HEK293 (cell line): ENCODE results near the gene AGO1.

Source experiments
- CTCF ChIA-PET: fragments of 350-600 bp; formaldehyde crosslinking; extraction: SDS; loops from one replicate; lab custom pipeline; 2021; ENCODE audit warnings: antibody characterized with exemption; lab: Yijun Ruan, JAX
- POLR2A ChIA-PET: fragments of 300-600 bp; formaldehyde crosslinking; extraction: SDS; loops from one replicate; lab custom pipeline; 2020; ENCODE audit warnings: antibody characterized with exemption, inconsistent platforms; lab: Yijun Ruan, JAX
- H3K27ac ChIP-seq: fragments of 200-500 bp; sonication (Bioruptor generic); 2 replicates; pipeline ENCODE4 v1.5.1; 2014; ENCODE audit warnings: low read depth, low read length, control low read depth, inconsistent platforms; ENCODE audit errors: extremely low read depth
- H3K36me3 ChIP-seq, 2 experiments: fragments of 200-500 bp in 1 of 2; sonication (Bioruptor generic) in 1 of 2; 1 replicate in 1 of 2; 2 replicates in 1 of 2; pipeline ENCODE4 v1.5.1; 2014 to 2017; ENCODE audit warnings: inconsistent platforms in 2 of 2, low read length in 2 of 2; ENCODE audit not compliant: control insufficient read depth in 2 of 2, insufficient read depth in 1 of 2
- H3K4me1 ChIP-seq: fragments of 200-500 bp; sonication (Bioruptor generic); 2 replicates; pipeline ENCODE4 v1.5.1; 2014; ENCODE audit warnings: mild to moderate bottlenecking, low read length, inconsistent platforms; ENCODE audit not compliant: control insufficient read depth, insufficient read depth
- H3K4me3 ChIP-seq: 2 replicates; pipeline ENCODE4 v1.5.1; 2011; ENCODE audit warnings: low read depth, mild to moderate bottlenecking, control low read depth, low read length, moderate library complexity
- H3K9me3 ChIP-seq: fragments of 200-500 bp; sonication (Bioruptor generic); 2 replicates; pipeline ENCODE4 v1.5.1; 2014; ENCODE audit warnings: low read depth, low read length, inconsistent platforms; ENCODE audit not compliant: control insufficient read depth, insufficient read depth
- GFI1B ChIP-seq: fragments of 450-650 bp; formaldehyde crosslinking; IDR thresholded peaks from 2 replicates; pipeline ENCODE4 v1.5.1; 2016; ENCODE audit warnings: missing biosample characterization, missing genetic modification characterization
- HIC1 ChIP-seq: fragments of 450-650 bp; formaldehyde crosslinking; IDR thresholded peaks from 2 replicates; pipeline ENCODE4 v1.5.1; 2016; ENCODE audit warnings: missing biosample characterization, missing genetic modification characterization
- PRDM1 ChIP-seq: fragments of 450-650 bp; formaldehyde crosslinking; IDR thresholded peaks from 2 replicates; pipeline ENCODE4; 2016; ENCODE audit warnings: missing biosample characterization, missing genetic modification characterization
- TSHZ1 ChIP-seq: fragments of 450-650 bp; formaldehyde crosslinking; IDR thresholded peaks from 2 replicates; pipeline ENCODE4 v1.5.1; 2016; ENCODE audit warnings: missing biosample characterization, missing genetic modification characterization, borderline replicate concordance
- ZBTB21 ChIP-seq: fragments of 450-650 bp; formaldehyde crosslinking; IDR thresholded peaks from 2 replicates; pipeline ENCODE4 v1.5.1; 2017; ENCODE audit warnings: missing biosample characterization, missing genetic modification characterization
- ZBTB8A ChIP-seq: fragments of 450-650 bp; formaldehyde crosslinking; IDR thresholded peaks from 2 replicates; pipeline ENCODE4 v1.5.1; 2016; ENCODE audit warnings: missing biosample characterization, missing genetic modification characterization
- ZFHX2 ChIP-seq: fragments of 450-650 bp; formaldehyde crosslinking; conservative IDR thresholded peaks from 2 replicates; pipeline ENCODE4 v1.5.1; 2016; ENCODE audit warnings: missing biosample characterization, missing genetic modification characterization
- ZNF155 ChIP-seq: fragments of 450-650 bp; formaldehyde crosslinking; IDR thresholded peaks from 2 replicates; pipeline ENCODE4 v1.5.1; 2016; ENCODE audit warnings: missing biosample characterization, missing genetic modification characterization
- ZNF175 ChIP-seq: fragments of 450-650 bp; formaldehyde crosslinking; IDR thresholded peaks from 2 replicates; pipeline ENCODE4 v1.5.1; 2016; ENCODE audit warnings: missing biosample characterization, missing genetic modification characterization
- ZNF18 ChIP-seq: fragments of 450-650 bp; formaldehyde crosslinking; IDR thresholded peaks from 2 replicates; pipeline ENCODE4 v1.5.1; 2016; ENCODE audit warnings: missing biosample characterization, missing genetic modification characterization
- ZNF2 ChIP-seq: fragments of 450-650 bp; formaldehyde crosslinking; IDR thresholded peaks from 2 replicates; pipeline ENCODE4 v1.5.1; 2016; ENCODE audit warnings: missing biosample characterization, missing genetic modification characterization
- ZNF24 ChIP-seq: fragments of 450-650 bp; formaldehyde crosslinking; IDR thresholded peaks from 2 replicates; pipeline ENCODE4 v1.5.1; 2016; ENCODE audit warnings: missing biosample characterization, missing genetic modification characterization
- ZNF280D ChIP-seq: fragments of 450-650 bp; formaldehyde crosslinking; IDR thresholded peaks from 2 replicates; pipeline ENCODE4 v1.5.1; 2016; ENCODE audit warnings: missing biosample characterization, missing genetic modification characterization
- ZNF292 ChIP-seq: fragments of 450-650 bp; formaldehyde crosslinking; IDR thresholded peaks from 2 replicates; pipeline ENCODE4 v1.5.1; 2016; ENCODE audit warnings: low read depth, missing biosample characterization, missing genetic modification characterization, borderline replicate concordance
- ZNF335 ChIP-seq: fragments of 450-650 bp; formaldehyde crosslinking; conservative IDR thresholded peaks from 2 replicates; pipeline ENCODE4 v1.5.1; 2016; ENCODE audit warnings: missing biosample characterization, missing genetic modification characterization
- ZNF404 ChIP-seq: fragments of 450-650 bp; formaldehyde crosslinking; IDR thresholded peaks from 2 replicates; pipeline ENCODE4 v1.5.1; 2017; ENCODE audit warnings: missing biosample characterization, missing genetic modification characterization
- ZNF426 ChIP-seq: fragments of 450-650 bp; formaldehyde crosslinking; IDR thresholded peaks from 2 replicates; pipeline ENCODE4 v1.5.1; 2017; ENCODE audit warnings: missing biosample characterization, missing genetic modification characterization, mild to moderate bottlenecking, inconsistent platforms, moderate library complexity
- ZNF600 ChIP-seq: fragments of 450-650 bp; formaldehyde crosslinking; IDR thresholded peaks from 2 replicates; pipeline ENCODE4 v1.5.1; 2016; ENCODE audit warnings: missing biosample characterization, missing genetic modification characterization
- ZNF792 ChIP-seq: fragments of 450-650 bp; formaldehyde crosslinking; IDR thresholded peaks from 2 replicates; pipeline ENCODE4 v1.5.1; 2016; ENCODE audit warnings: missing biosample characterization, missing genetic modification characterization
- TF ChIP-seq, protein P1 (sequence below): IDR thresholded peaks from 2 replicates; pipeline ENCODE4 v1.6.1; 2011; ENCODE audit warnings: mild to moderate bottlenecking, low read depth, low read length, borderline replicate concordance
- TF ChIP-seq, protein P2 (sequence below): fragments of 450-650 bp; formaldehyde crosslinking; IDR thresholded peaks from 2 replicates; pipeline ENCODE4 v1.5.1; 2016; ENCODE audit warnings: missing biosample characterization, missing genetic modification characterization

Gene AGO1

GRCh38 chr1:35927472-35927871 lies 44.5 kb downstream of the AGO1 start (continued):
- TF ChIP-seq, protein P1, sequence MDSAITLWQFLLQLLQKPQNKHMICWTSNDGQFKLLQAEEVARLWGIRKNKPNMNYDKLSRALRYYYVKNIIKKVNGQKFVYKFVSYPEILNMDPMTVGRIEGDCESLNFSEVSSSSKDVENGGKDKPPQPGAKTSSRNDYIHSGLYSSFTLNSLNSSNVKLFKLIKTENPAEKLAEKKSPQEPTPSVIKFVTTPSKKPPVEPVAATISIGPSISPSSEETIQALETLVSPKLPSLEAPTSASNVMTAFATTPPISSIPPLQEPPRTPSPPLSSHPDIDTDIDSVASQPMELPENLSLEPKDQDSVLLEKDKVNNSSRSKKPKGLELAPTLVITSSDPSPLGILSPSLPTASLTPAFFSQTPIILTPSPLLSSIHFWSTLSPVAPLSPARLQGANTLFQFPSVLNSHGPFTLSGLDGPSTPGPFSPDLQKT, result no peak
- TF ChIP-seq GFI1B (tag by site-specific recombination) (no peak), TSHZ1 (tag by site-specific recombination) (no peak)

- POLR2A ChIA-PET, result interaction anchor here (0.6 to 2.3 kb wide), 4 partner anchors 8 to 179 kb away, joined by 3 to 13 read pairs (median 4); partner anchors contain the start of gene AGO1
- no peak for TF ChIP-seq ZNF175
- TF ChIP-seq ZNF280D (tag by site-specific recombination), result no peak
- 0 out of 2 replicates have a peak, but pooled peaks have one; percentile 48 for TF ChIP-seq ZNF2 (tag by site-specific recombination)
- TF ChIP-seq PRDM1 (tag by site-specific recombination), result peak; percentile 28; the same call in 1 of the 2 replicates
- TF ChIP-seq ZNF792, result no peak
- no peak for TF ChIP-seq ZNF155 (tag by site-specific recombination)
- no peak for TF ChIP-seq ZNF426 (tag by site-specific recombination)
- peak; percentile 53 for TF ChIP-seq ZBTB8A (tag by site-specific recombination)
- peak; percentile 61; the same call in 1 of the 2 replicates for TF ChIP-seq ZNF600 (tag by site-specific recombination)
- no peak for TF ChIP-seq ZNF18 (tag by site-specific recombination)
- TF ChIP-seq ZNF335 (tag by site-specific recombination), result peak; percentile 98
- no peak for TF ChIP-seq ZNF404 (tag by site-specific recombination)
- TF ChIP-seq, protein P2, sequence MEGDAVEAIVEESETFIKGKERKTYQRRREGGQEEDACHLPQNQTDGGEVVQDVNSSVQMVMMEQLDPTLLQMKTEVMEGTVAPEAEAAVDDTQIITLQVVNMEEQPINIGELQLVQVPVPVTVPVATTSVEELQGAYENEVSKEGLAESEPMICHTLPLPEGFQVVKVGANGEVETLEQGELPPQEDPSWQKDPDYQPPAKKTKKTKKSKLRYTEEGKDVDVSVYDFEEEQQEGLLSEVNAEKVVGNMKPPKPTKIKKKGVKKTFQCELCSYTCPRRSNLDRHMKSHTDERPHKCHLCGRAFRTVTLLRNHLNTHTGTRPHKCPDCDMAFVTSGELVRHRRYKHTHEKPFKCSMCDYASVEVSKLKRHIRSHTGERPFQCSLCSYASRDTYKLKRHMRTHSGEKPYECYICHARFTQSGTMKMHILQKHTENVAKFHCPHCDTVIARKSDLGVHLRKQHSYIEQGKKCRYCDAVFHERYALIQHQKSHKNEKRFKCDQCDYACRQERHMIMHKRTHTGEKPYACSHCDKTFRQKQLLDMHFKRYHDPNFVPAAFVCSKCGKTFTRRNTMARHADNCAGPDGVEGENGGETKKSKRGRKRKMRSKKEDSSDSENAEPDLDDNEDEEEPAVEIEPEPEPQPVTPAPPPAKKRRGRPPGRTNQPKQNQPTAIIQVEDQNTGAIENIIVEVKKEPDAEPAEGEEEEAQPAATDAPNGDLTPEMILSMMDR (tag by site-specific recombination), result no peak
- TF ChIP-seq ZNF292, result no peak
- TF ChIP-seq ZFHX2 (tag by site-specific recombination), result no peak
- 0 out of 2 replicates have a peak, but pooled peaks have one; percentile 12 for TF ChIP-seq ZBTB21
- TF ChIP-seq HIC1 (tag by site-specific recombination), result no peak
- TF ChIP-seq ZNF24 (tag by site-specific recombination), result no peak
Measured at GRCh38 chr1:35929730-35930592, 47.0 kb downstream of the AGO1 start.

More at GRCh38 chr1:35929730-35930592, 47.0 kb downstream of the AGO1 start:
- Histone ChIP-seq H3K36me3 (peaks cover 0 to 19% of the 10 kb centered on the region in 2 experiments; a peak in 1 of 3 replicates), H3K4me3 (peak overlapping the region; percentile 95), H3K27ac (peak overlapping the region; percentile 96), H3K4me1 (peaks cover 15% of the 10 kb centered on the region; the same call in 1 of the 2 replicates), H3K9me3 (no peaks in the 10 kb centered on the region)
- CTCF ChIA-PET, result interaction anchor here (0.5 to 0.7 kb wide), 3 partner anchors 47 to 179 kb away, joined by 3 to 4 read pairs (median 4); partner anchors contain the start of gene AGO1
